ENCODE measurements around the gene LYSMD3. TPM values are rescaled to one million over a fixed set of nuclear protein-coding genes. Genes with fewer than 3 reads are reported as not detected.

The LYSMD3 gene
- total RNA-seq, 4 donors from 2014 or later = 7.9 to 15.7 (median 14.3) TPM

- Histone ChIP-seq H3K27me3 (peaks cover 0 to 5% (median 0%) of the 10 kb centered on the region in 3 donors), H3K4me3 (no peak overlapping the region), H3K9me3 (no peaks in the 10 kb centered on the region), H3K27ac (no peak overlapping the region), H3K4me1 (peaks cover 10 to 11% of the 10 kb centered on the region in 2 donors), H3K36me3 (no peaks in the 10 kb centered on the region)
- intact Hi-C loops (cut with DNase I; ENCODE audit: low total_unique reads) = no loop called here
- in situ Hi-C loops (cut with MboI; ENCODE audit: low sequenced_read_pairs in 4 of 4) = loop anchor here in 3 of 4 donors (5.0 to 25.0 kb wide), 3 partner anchors 89 to 121 kb away; partner anchors contain the start of gene CETN3 (in 1 of the 3)
- TF ChIP-seq, protein P1, sequence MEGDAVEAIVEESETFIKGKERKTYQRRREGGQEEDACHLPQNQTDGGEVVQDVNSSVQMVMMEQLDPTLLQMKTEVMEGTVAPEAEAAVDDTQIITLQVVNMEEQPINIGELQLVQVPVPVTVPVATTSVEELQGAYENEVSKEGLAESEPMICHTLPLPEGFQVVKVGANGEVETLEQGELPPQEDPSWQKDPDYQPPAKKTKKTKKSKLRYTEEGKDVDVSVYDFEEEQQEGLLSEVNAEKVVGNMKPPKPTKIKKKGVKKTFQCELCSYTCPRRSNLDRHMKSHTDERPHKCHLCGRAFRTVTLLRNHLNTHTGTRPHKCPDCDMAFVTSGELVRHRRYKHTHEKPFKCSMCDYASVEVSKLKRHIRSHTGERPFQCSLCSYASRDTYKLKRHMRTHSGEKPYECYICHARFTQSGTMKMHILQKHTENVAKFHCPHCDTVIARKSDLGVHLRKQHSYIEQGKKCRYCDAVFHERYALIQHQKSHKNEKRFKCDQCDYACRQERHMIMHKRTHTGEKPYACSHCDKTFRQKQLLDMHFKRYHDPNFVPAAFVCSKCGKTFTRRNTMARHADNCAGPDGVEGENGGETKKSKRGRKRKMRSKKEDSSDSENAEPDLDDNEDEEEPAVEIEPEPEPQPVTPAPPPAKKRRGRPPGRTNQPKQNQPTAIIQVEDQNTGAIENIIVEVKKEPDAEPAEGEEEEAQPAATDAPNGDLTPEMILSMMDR (IDR thresholded peaks at IDR 0.05 in 4 of 5, conservative IDR thresholded peaks at IDR 0.05 in 1 of 5) = no peak
- TF ChIP-seq POLR2A (IDR thresholded peaks at IDR 0.05) = no peak
- ATAC-seq = no peak
- DNase-seq = no peak
Observed at GRCh38 chr5:90533794-90534193, 4.4 kb upstream of the LYSMD3 start.

GRCh38 chr5:90530736-90531487 is 1.5 kb upstream of the LYSMD3 start:
- Histone ChIP-seq H3K9me3 (no peaks in the 10 kb centered on the region), H3K27me3 (peaks cover 0 to 5% (median 0%) of the 10 kb centered on the region in 3 donors), H3K27ac (peak overlapping the region in 2 of 4 donors; percentile 92 to 95), H3K4me3 (peak overlapping the region in 1 of 4 donors; percentile 96), H3K4me1 (peaks cover 24 to 26% of the 10 kb centered on the region in 2 donors), H3K36me3 (no peaks in the 10 kb centered on the region)
- ATAC-seq = no peak
- DNase-seq = no peak
- in situ Hi-C loops (cut with MboI; ENCODE audit: low sequenced_read_pairs in 4 of 4) (loop anchor here in 3 of 4 donors (5.0 to 25.0 kb wide), 3 partner anchors 86 to 119 kb away; partner anchors contain the start of gene CETN3 (in 1 of the 3)), intact Hi-C loops (cut with DNase I; ENCODE audit: low total_unique reads) (no loop called here)
- TF ChIP-seq, protein P1 (IDR thresholded peaks at IDR 0.05 in 4 of 5, conservative IDR thresholded peaks at IDR 0.05 in 1 of 5) = no peak

DNA sequence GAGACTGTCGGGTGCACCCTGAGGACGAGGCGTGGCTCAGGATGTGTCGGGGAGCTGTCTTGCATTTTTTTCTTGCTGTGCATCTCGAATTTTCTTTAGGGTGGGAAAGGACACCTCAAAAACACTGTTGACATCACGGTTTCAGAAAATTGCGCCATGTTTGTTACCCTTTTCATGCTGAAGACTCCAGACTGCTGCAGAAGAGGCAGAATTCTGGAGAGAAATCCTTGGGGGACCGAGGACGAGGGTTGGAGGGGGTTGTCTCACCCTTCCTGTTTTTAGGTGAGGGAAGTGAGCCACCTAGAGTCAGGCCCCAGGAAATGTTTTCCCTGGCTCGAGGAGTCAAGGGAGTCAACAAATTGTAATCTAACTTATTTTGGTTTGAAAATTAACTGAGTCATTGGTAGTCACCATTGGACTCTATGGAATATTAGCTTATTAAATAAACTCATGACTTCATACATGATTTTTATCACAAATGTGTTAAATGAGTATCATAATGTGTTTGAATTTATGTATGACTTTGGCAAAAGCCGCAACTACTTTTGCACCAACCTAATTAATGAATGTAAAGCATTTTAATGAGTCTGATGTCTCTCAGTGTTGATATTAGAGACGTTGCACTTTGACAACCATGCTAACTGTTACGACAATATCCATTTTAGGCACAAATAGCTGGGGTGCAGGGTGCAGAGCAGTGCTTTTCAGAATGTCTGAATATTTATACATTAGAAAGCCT is 724 bp upstream of the LYSMD3 start:
- H3K27me3 ChIP-seq = peaks cover 0 to 5% (median 0%) of the 10 kb centered on the region in 3 donors
- TF ChIP-seq, protein P1 (IDR thresholded peaks at IDR 0.05 in 4 of 5, conservative IDR thresholded peaks at IDR 0.05 in 1 of 5) = peak; percentile 27 to 76 (median 65)
- TF ChIP-seq POLR2A (IDR thresholded peaks at IDR 0.05) = no peak
- H3K4me1 ChIP-seq = peaks cover 24 to 26% of the 10 kb centered on the region in 2 donors
- H3K27ac ChIP-seq = peak overlapping the region; percentile 92 to 96 (median 95)
- H3K9me3 ChIP-seq = no peaks in the 10 kb centered on the region
- in situ Hi-C loops (cut with MboI; ENCODE audit: low sequenced_read_pairs in 4 of 4) (loop anchor here (5.0 to 25.0 kb wide), 5 partner anchors 55 to 125 kb away; partner anchors contain the start of genes CETN3 (in 2 of the 4), MBLAC2 (in 1 of the 4) and POLR3G (in 1 of the 4)), intact Hi-C loops (cut with DNase I; ENCODE audit: low total_unique reads) (loop anchor here (1.0 kb wide), 3 partner anchors 56 to 121 kb away; partner anchors contain the start of genes CETN3, MBLAC2 and POLR3G)
- DNase-seq (peak; percentile 41 to 59), ATAC-seq (peak; percentile 85 to 86)
- peak overlapping the region; percentile 68 to 98 (median 94) for H3K4me3 ChIP-seq
- peaks cover 0 to under 1% of the 10 kb centered on the region in 2 donors for H3K36me3 ChIP-seq

GRCh38 chr5:90528601-90529193 is 687 bp downstream of the LYSMD3 start:
- no peak for DNase-seq
- intact Hi-C loops (cut with DNase I; ENCODE audit: low total_unique reads) (loop anchor here (1.0 kb wide), 3 partner anchors 54 to 119 kb away; partner anchors contain the start of genes CETN3, MBLAC2 and POLR3G), in situ Hi-C loops (cut with MboI; ENCODE audit: low sequenced_read_pairs in 4 of 4) (loop anchor here in 3 of 4 donors (10.0 to 25.0 kb wide), 3 partner anchors 54 to 124 kb away; partner anchors contain the start of genes CETN3 (in 2 of the 3), MBLAC2 (in 1 of the 3) and POLR3G (in 1 of the 3))
- peak overlapping the region; percentile 68 to 98 (median 94) for H3K4me3 ChIP-seq
- peak overlapping the region; percentile 92 to 96 (median 95) for H3K27ac ChIP-seq
- H3K36me3 ChIP-seq = peaks cover 0 to 14% of the 10 kb centered on the region in 2 donors
- peaks cover 0 to 4% (median 0%) of the 10 kb centered on the region in 3 donors for H3K27me3 ChIP-seq
- TF ChIP-seq, protein P1 (IDR thresholded peaks at IDR 0.05 in 4 of 5, conservative IDR thresholded peaks at IDR 0.05 in 1 of 5) = no peak
- TF ChIP-seq POLR2A (IDR thresholded peaks at IDR 0.05) = no peak
- ATAC-seq = peak; percentile 15 to 21
- H3K4me1 ChIP-seq = peaks cover 24 to 26% of the 10 kb centered on the region in 2 donors
- no peaks in the 10 kb centered on the region for H3K9me3 ChIP-seq

Measured in gastrocnemius medialis (tissue), 4 donors.